Endometrium (tissue), 2 donors: ENCODE results near the gene HBEGF.
A peak's percentile ranks its signal among the peaks of the same experiment; 100 is the strongest.

ENCODE experiments used
- FAIRE-seq: peaks from 2 replicates; lab custom pipeline; 2012; peaks lifted over from hg19 to GRCh38; lab: Jason Lieb, UNC
- donor health status: control.
- donor health status: control.

Gene HBEGF

DNA sequence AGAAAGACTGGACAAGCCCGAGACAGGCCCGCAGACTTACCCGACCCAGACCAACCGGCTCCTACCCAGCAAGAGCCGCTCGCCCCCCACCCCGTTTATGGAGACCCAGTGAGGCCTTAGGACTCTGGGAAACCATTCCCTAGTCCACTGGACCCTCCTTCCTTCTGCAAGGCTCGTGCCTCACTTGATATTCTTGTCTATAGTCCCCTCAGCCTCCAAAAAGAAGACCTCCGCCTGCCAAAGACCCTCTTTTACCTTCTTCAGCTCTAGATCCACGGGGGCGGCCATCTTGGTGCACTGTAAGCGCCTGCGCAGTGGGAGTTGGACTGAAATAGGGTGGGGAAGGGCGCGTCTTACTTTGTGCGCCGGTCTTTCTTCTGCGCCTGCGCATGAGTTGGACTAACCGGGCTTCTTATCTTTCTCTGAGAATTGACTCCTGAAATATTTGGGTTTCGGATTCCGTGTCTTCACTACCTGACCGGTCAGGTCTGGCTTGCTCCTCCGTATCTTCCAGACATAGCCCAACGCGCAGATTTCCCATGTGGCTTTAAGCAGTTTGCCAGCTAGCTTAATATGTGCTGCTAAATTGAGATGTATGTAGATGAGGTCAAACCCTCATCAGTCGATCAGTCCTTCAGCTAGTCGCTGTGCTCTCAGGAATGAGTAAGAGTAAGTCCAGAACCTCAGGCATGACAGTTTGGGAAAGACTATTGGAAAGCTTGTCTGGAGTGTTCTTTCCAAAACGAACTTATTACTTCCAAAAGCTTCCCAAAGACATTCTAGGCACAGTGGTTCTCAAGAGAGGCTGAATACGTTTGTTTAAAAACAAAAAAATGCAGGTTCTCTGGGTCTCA is 43.4 kb downstream of the HBEGF start, which contains the start of gene PFDN1:
Gene PFDN1 (minus strand): TSS at position 316 of the 854 bp plus-strand sequence. CDS start 28 bp downstream, at position 288.
- peak; percentile 51 for FAIRE-seq

- no peak for FAIRE-seq
Measured at GRCh38 chr5:140301136-140301535, 45.3 kb downstream of the HBEGF start.

DNA sequence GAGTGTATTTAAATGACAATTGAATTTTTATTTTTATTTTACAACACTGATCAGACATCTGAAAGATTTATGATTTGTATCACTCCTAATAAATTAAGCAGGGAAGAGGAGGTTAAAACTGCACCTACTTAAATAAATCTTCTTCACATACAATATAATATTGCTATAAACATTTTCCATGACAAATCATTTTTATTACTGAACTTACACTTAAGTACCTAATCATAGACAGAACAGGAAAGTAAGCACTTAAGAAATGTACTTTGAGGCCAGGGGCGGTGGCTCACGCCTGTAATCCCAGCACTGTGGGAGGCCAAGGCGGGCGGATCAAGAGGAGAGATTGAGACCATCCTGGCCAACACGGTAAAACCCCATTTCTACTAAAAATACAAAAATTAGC is 47.3 kb downstream of the HBEGF start:
- FAIRE-seq, result no peak

DNA sequence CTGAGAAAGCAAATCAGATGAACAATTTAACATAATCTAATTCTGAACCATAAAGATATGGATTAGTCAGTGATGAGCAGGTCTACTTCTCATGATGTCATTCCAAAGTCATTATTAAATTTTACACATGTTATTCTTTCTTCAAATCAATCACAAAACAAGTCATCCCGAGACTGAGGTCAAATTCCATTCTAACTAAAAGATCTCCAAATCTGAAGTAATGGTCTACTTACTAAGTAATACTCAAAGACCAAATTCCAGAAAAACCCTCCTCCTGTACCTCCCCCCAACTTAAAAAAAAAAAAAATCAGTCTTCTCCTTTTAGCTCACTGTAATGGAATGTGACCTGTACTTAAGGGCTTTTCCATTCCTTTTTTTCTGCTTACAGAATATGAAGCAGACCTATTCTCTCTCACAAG is 48.2 kb downstream of the HBEGF start:
- FAIRE-seq, result no peak

DNA sequence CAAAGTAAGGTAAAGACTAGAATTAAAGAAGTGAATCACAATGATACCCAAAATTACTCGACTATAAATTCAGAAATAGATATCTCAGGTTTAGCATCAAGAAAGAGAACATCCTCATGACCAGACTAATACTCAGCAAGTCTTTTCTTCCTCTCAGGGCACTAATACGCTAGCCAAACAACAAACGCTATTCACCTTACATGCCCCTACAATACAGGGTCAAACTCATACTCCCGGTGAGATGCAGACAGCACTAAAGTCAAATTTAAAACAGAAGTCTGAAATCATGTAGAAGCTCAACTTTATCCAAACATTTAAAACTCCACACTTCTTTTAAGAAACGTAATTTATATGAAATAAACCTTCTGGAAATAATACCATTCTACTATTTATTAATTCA is 49.1 kb downstream of the HBEGF start:
- no peak for FAIRE-seq

DNA sequence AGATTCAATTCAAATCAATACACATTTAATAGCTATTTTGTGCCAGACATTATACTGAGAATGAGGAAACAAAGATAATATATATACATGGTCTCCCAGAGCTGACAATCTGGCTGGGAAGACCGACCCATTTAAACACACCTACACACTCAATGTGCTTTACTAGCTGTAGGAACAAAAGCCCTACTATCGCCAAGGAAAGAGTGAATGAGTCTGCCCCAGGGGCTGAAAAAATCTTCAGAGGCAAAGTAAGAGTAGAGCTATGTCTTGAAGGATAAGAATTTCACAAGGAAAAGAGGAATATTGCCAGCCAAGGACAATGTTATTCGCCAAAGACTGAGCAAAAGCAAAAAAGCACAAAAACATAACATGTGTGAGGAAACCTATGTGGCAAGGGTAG is 50.1 kb downstream of the HBEGF start:
- no peak for FAIRE-seq

- no peak for FAIRE-seq
Measured at GRCh38 chr5:140295414-140295813, 51.0 kb downstream of the HBEGF start.

- FAIRE-seq, result no peak
Measured at GRCh38 chr5:140294753-140295152, 51.6 kb downstream of the HBEGF start.

GRCh38 chr5:140293849-140294100 is 52.6 kb downstream of the HBEGF start:
- FAIRE-seq, result no peak

DNA sequence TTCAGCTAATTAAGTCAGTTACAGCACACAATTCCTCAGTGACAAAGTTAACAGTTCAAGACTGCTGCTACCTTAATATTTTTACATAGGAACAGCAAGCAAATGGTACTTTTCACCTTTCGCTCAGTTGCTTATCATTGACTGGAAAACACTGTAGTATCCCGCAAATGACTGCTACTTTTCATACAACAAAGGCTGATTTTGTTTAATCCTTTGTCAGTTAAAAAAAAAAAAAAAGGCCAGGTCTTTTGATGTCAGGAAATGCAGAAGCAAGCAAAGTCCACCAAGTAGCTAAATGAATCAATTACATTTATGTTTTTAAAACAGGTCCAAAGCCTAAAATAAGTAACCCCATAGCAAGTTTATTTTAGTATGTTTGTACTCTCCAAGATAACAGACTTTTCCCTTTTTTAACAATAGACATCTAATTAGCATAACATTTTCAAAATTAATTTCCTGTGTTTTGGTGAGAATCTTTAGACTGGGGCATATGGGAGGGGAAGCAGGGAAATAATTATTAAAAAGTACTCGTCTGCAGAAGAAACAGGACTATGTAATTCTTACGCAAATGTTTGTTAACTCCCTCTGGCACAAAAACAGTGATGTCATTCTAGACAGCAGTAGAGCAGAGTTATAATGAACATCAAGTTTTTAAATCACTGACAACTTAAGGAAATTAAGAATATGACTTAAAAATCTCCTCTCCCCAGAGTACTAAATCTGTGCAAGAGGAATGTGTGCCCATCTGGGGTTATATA is 53.1 kb downstream of the HBEGF start:
- FAIRE-seq, result no peak

DNA sequence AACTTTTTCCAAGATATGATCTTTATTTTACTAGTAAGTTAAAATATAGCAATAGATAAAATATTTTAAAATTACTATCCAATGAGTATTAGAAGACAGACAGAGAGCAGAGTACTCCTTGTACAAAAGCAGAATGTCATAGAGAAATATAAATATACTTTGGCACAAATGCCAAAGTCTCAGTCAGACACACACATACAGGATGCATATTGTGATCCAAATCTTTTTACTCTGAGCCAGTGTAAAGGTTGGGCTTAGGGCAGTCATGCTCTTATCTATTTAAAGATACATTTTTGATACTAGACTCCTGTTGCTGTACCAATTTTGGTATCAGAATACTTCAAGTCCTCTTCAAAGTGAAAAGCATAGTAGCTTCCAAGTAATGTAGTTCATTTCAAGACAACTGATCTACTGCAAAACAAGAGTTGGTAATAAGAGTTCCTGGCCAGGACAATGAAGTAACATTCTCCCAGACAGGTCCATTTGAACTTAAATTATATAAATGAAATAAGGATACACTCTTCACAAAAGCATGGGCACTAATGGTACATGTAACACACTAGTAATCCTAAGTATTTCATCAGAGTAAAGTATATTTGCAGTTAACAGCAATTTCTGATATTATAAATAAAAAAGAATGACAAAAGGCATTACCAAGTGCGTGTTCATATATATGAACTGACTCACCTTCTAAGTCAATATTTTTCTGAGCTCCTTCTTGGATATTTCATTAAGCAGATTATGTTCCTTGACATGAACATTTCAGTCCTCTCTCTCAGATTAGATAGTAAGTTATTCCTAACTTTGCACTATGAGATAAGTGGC is 54.0 kb downstream of the HBEGF start:
- no peak for FAIRE-seq

GRCh38 chr5:140287801-140288521 is 58.4 kb downstream of the HBEGF start:
- FAIRE-seq, result no peak

DNA sequence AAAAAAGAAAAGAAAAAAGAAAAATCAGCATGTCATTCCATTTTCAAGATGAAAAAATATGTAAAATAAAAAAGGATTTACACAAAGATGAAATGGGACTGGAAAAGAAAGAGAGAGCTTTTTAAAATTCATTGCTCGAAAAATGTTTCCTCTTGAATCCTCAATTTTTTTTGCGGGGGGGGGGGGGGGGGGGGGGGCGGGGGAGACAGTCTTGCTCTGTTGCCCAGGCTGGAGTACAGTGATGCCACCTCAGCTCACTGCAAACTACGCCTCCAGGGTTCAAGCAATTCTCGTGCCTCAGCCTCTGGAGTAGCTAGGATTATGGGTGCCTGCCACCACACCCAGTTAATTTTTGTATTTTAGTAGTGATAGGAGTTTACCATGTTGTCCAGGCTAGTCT is 60.0 kb downstream of the HBEGF start:
- no peak for FAIRE-seq

DNA sequence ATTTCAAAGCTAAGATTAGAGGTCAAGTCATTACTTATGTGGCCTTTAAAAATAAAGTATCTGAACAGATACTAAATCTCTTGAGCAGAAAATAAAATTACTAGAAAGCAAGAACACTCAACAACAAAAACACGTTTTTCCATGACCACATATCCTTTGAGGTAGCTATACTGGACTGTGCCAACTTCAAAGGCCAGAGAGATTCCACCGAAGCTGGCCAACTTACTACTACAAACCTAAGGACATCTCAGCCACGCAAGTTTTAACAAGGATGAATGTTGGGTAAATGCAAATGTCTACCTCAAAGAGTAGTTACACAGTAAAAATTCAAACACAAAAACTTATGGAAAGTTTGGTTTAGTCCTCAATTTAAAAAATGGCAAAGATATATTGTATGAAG is 62.4 kb downstream of the HBEGF start:
- FAIRE-seq, result no peak
